ENCODE measurements around the gene CPLX1.
"Not testable (repeated sequence)": the region's sequence is repeated elsewhere in the genome, so short reads cannot be mapped to it uniquely, and the experiment has no call there.

Gene CPLX1

DNA sequence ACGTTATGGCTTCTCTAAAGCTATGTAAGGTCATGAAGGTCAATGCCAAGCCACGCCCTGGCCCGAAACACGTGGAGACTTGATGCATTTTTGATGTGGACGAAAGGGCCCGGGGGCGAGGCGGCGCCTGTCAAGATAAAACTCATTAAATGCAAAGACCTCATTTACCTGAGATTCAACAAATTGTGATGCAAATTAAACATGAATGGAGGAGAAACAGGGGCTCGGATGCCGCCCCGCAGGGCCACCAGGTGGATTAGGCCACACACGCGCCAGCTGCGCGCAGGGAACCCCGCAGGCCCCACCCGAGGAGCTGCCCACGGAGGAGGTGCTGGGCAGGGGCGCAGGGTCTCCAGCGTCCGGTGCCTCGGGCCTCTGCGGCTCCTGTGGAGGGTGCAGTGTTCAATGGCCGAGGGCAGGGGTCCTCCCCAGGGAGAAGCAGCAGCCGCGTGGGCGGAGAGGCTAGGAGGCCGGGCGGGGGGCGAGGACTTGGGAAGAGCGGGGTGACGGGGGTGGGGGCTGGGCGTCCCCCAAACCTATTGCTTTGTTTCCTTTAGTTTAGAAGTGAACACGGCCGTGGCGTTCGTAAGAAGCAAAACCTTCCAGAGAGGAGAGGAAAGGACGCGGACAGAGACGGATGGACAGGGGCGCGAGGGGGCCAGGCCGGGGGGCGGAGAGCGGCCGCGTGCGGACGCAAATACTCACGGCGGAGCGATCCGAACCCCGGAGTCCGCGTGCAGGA lies 40.4 kb downstream of the CPLX1 start:
- TF ChIP-seq, protein P1, sequence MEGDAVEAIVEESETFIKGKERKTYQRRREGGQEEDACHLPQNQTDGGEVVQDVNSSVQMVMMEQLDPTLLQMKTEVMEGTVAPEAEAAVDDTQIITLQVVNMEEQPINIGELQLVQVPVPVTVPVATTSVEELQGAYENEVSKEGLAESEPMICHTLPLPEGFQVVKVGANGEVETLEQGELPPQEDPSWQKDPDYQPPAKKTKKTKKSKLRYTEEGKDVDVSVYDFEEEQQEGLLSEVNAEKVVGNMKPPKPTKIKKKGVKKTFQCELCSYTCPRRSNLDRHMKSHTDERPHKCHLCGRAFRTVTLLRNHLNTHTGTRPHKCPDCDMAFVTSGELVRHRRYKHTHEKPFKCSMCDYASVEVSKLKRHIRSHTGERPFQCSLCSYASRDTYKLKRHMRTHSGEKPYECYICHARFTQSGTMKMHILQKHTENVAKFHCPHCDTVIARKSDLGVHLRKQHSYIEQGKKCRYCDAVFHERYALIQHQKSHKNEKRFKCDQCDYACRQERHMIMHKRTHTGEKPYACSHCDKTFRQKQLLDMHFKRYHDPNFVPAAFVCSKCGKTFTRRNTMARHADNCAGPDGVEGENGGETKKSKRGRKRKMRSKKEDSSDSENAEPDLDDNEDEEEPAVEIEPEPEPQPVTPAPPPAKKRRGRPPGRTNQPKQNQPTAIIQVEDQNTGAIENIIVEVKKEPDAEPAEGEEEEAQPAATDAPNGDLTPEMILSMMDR (IDR thresholded peaks at IDR 0.05; ENCODE audit: insufficient read depth, low read depth, low read length, missing control alignments), result no peak
- DNase-seq (ENCODE audit: low read depth), result no peak
- H3K4me3 ChIP-seq (ENCODE audit: low read depth, low read length), result no peak overlapping the region

DNA sequence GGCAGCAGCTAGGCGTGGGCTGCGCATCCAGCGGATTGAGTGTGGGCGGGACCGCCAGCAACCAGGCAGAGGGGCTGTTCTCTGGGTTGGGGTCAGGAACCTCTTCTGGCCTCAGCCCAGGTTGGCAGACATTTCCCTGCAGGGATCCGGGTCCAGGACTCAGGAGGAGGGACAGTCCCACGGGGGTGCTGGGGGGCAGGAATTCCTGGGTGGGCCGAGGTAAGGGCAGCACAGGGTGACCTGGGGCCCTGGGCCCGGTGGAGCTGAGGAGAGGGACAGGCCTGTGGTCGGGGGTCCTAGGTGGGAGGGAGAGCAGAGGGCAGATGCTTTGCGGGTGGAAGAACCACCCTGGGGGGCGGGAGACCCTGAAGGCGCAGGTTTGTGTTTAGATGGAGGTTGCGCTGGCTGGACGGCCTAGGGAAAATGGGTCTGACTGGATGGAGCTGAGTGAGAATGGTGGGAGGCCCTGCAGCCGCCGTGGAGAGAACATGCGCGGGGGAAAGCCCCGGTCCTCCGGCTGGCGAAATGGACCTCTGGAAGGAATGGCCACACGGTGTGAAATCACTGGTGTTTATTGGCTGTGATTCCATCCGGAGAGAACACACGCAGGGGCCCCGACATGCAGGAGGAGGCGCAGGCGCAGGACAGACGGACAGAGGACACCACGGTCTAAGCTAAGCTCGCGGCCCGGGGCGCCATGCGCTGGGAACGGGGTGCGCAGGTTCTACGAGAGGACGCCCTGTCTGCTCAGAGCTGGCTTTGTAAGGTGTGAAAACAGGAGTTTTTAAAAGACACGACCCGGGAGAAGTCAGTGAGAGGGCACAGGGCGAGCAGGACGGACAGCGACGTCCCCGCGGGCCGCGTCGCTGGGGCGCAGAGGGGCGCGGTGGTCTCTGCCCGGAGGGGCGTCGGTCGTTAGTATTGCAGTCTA lies 41.3 kb downstream of the CPLX1 start:
- H3K4me3 ChIP-seq (ENCODE audit: low read depth, low read length), result no peak overlapping the region
- DNase-seq (ENCODE audit: low read depth), result no peak
- TF ChIP-seq, protein P1 (IDR thresholded peaks at IDR 0.05; ENCODE audit: insufficient read depth, low read depth, low read length, missing control alignments), result no peak

DNA sequence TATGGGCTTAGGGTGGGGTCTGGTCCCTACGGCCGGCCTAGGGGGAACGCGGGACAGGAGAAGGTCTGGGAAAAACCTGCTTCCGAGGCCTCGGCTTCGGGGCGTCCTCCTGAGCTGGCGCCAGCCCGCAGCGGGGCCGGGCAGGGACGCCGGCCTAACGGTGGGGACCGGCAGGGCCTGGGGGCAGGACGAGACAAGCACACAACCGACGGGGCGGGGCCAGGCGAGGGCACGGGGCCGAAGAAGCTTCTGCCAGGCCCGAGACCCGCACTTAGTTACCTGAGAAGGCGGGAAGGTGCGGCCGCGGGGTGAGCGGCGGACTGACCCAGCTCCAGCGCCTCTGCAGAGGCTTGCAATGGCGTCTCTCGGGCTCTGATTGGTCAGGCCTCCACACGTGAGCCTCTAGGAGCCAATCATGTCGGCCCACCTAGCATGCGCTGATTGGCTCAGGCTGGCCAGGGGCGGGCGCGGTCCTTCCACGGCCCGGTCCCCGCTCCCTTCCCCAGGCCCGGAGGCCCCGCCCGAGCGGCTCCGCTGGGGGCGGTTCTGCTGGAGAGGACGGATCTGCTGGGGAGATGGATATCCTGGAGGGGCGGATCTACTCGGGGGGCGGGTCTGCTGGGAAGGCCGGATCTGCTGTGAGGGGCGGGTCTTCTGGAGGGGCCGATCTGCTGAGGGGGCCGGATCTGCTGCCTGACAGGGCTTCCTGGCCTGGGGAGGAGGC lies 44.3 kb downstream of the CPLX1 start:
- peak; percentile 99 for DNase-seq (ENCODE audit: low read depth)
- peak overlapping the region; percentile 91 for H3K4me3 ChIP-seq (ENCODE audit: low read depth, low read length)
- TF ChIP-seq, protein P1 (IDR thresholded peaks at IDR 0.05; ENCODE audit: insufficient read depth, low read depth, low read length, missing control alignments), result no peak

DNA sequence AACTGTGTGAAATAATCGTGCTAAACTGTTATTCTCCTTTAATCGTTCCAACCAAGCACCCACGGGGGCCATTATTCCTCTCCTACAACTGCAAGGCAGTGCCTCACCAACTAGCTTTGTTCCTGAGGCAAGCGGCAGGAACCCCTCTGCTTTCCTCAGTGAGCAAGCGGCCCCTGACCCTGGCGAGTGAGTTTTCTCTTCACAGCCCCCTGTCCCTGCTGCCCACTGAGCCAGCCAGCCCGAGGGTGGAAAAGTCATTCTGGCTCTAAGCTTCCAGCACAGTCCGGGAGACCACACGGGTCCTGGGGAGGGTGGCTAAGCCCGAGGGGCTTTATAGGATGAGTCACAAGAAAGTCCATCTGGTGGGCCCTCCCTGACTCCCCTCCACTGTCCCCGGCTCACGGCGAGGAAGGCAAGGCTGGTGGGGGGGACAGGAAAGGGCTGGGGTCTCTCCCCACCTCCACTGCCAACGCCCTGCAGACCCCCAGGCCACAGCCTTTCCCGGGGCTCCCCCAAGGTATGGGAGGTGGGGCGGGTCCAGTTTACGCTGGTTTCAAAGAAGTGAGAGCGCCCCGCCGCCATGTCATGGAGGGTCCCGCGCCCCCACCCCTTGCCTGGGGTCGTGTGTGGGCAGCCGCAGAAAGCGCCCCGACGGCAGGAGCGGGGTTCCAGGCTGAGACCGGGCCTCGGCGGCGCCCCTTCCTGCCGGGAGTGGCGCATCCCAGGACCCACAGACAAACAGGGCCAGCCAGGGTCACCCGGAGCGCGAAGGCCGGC lies 45.0 kb downstream of the CPLX1 start:
- TF ChIP-seq, protein P1 (IDR thresholded peaks at IDR 0.05; ENCODE audit: insufficient read depth, low read depth, low read length, missing control alignments), result no peak
- DNase-seq (ENCODE audit: low read depth), result no peak
- H3K4me3 ChIP-seq (ENCODE audit: low read depth, low read length), result peak overlapping the region; percentile 91

DNA sequence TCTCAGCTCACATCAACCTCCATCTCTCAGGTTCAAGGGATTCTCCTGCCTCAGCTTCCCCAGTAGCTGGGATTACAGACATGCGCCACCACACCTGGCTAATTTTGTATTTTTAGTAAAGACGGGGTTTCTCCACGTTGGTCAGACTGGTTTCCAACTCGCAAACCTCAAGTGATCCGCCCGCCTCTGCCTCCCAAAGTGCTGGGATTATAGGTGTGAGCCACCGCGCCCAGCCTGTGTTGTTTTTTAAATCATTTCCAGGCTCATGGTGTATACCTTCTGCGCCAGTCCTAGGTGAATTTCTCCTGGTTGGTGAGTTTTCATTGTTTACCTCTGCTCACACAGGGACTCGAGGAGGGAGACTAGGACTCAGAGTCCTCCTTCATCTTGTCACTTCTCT lies 45.7 kb downstream of the CPLX1 start:
- not testable (repeated sequence) for DNase-seq (ENCODE audit: low read depth)
- peak overlapping the region; percentile 91 for H3K4me3 ChIP-seq (ENCODE audit: low read depth, low read length)

DNA sequence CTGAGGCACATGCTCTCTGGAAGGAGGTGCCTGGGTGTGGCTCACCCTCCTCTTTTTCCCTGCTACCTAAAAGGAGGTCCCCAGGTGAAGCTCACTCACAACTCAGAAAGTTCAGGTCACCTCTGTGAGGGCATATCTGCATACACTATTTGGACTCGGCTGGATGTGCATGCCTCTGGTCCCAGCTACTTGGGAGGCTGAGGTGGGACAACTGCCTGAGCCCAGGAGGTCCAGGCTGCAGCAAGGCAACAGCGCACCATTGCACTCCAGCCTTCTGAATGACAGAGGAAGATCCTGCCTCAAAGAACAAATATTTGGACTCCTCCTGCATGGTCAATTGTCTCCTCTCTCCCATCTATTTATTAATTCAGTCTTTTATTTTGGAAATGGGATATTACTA lies 46.4 kb downstream of the CPLX1 start:
- TF ChIP-seq, protein P1 (IDR thresholded peaks at IDR 0.05; ENCODE audit: insufficient read depth, low read depth, low read length, missing control alignments), result no peak
- no peak overlapping the region for H3K4me3 ChIP-seq (ENCODE audit: low read depth, low read length)
- no peak for DNase-seq (ENCODE audit: low read depth)
